ENCODE data around the gene ERCC5.

ERCC5 gene

GRCh38 chr13:102838982-102839381 lies 6.8 kb upstream of the ERCC5 start:
- in situ Hi-C loops (cut with HindIII; ENCODE audit: low sequenced_read_pairs): no loop called here

- in situ Hi-C loops (cut with HindIII; ENCODE audit: low sequenced_read_pairs): no loop called here
Measured at GRCh38 chr13:102839462-102839861, 6.4 kb upstream of the ERCC5 start.

DNA sequence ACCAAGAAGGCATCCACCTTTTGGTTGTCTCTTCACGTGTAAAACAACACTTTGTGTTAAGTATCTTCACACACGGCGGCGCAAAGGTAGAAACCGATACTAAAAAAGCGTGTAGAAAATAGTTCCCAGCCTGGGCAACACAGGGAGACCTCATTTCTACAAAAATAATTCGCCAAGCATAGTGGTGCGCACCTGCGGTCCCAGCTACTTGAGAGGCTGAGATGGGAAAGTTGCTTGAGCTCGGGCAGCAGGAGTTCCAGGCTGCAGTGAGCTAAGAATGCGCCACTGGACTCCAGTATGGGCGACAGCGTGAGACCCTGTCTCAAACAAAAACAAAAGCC lies 573 bp upstream of the ERCC5 start:
- in situ Hi-C loops (cut with HindIII; ENCODE audit: low sequenced_read_pairs): no loop called here

GRCh38 chr13:102846261-102847015 lies 606 bp downstream of the ERCC5 start:
- in situ Hi-C loops (cut with HindIII; ENCODE audit: low sequenced_read_pairs): no loop called here

GRCh38 chr13:102847272-102848234 lies 1.7 kb downstream of the ERCC5 start:
- in situ Hi-C loops (cut with HindIII; ENCODE audit: low sequenced_read_pairs): no loop called here

- in situ Hi-C loops (cut with HindIII; ENCODE audit: low sequenced_read_pairs): no loop called here
Measured at GRCh38 chr13:102848956-102849355, 3.1 kb downstream of the ERCC5 start.

DNA sequence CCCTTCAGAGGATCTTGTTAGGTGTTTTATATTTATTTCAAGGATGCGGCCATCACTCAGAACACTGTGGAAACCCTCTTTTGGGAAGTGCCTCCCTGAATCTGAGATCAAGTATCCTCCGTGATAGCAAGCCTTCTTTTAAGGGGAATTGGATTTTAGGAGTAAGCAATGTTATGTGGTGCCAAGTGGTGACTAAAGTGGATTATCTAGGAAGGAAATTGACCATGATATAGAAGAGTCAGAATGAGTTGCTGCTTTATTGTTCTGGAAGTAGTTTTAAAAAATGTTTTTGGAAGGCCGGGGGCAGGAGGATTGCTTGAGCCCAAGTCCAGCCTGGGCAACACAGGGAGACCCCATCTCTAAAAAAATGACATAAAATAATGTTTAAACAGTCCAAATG lies 6.7 kb downstream of the ERCC5 start:
- in situ Hi-C loops (cut with HindIII; ENCODE audit: low sequenced_read_pairs): no loop called here

- in situ Hi-C loops (cut with HindIII; ENCODE audit: low sequenced_read_pairs): no loop called here
Measured at GRCh38 chr13:102854675-102855074, 8.8 kb downstream of the ERCC5 start.

DNA sequence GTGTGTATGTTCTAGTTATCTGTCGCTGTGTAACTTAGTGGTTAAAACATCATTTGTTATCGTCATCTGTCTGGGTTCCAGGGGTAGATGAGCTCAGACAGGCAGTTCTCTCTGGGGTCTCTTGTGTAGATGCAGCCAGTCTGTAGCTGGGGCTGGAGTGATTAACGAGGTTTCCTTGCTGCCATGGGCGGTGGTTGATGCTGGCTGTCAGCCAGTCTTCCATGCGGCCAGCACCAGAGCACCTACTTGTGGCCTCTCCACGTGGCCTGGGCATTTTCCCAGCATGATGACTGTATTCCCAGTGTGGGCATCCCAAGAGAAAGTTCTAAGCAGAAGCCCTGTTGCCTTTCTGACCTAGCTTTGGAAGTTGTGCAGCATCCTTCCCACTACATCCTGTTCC lies 10.7 kb downstream of the ERCC5 start:
- in situ Hi-C loops (cut with HindIII; ENCODE audit: low sequenced_read_pairs): no loop called here

GRCh38 chr13:102862624-102863210 lies 16.9 kb downstream of the ERCC5 start:
- in situ Hi-C loops (cut with HindIII; ENCODE audit: low sequenced_read_pairs): no loop called here

GRCh38 chr13:102863590-102863989 lies 17.8 kb downstream of the ERCC5 start:
- in situ Hi-C loops (cut with HindIII; ENCODE audit: low sequenced_read_pairs): no loop called here

GRCh38 chr13:102868366-102868936 lies 22.6 kb downstream of the ERCC5 start:
- in situ Hi-C loops (cut with HindIII; ENCODE audit: low sequenced_read_pairs): no loop called here

GRCh38 chr13:102869948-102870676 lies 24.3 kb downstream of the ERCC5 start:
- in situ Hi-C loops (cut with HindIII; ENCODE audit: low sequenced_read_pairs): no loop called here

DNA sequence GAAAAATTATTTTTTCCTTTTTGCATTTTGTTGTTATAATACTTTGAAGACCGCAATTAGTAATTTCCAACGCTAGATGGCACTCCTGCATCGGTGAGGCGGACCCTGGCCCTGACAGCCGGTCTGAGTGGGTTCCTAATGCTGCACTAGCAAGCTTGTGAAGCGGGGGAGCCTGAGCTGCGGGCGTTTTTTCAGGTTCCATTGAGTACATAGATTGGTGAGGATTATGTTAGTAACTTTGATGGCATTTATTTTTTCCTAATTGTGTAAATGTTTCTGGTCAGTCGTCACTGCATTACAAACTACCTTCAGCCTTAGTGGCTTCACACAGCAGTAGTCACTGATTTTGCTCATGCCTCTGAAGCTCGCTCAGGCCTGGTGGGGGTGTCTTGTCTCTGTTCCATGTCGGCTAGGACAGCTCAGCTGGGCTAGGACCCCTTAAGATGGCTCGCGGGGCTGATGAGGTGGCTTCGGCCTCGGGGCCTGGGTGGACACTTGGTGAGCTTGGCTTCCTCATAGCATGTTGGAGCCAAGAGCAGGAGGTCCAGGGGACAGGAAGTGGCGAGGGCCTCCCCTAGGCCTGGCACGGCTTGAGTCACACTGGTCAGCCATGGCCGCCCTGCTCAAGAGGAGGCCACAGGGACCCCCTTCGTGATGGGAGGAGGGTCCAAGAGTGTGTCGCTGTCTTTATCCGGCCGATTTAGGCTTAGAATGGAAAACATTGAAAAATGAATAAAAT lies 25.0 kb downstream of the ERCC5 start:
- in situ Hi-C loops (cut with HindIII; ENCODE audit: low sequenced_read_pairs): no loop called here

DNA sequence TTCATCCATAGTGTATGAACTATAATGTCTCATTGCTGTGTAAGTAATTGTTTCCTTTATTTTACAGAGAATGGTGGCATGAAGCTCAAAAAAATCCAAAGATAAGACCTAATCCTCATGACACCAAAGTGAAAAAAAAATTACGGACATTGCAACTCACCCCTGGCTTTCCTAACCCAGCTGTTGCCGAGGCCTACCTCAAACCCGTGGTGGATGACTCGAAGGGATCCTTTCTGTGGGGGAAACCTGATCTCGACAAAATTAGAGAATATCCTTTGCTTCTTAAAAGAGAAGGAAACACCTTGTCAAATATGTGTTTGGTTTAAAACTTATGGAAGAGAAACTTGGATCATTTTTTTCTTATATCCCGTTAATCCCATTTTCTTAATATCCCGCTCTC lies 26.3 kb downstream of the ERCC5 start:
- in situ Hi-C loops (cut with HindIII; ENCODE audit: low sequenced_read_pairs): no loop called here

GRCh38 chr13:102872531-102872930 lies 26.7 kb downstream of the ERCC5 start:
- in situ Hi-C loops (cut with HindIII; ENCODE audit: low sequenced_read_pairs): no loop called here

- in situ Hi-C loops (cut with HindIII; ENCODE audit: low sequenced_read_pairs): no loop called here
Measured at GRCh38 chr13:102873653-102874052, 27.8 kb downstream of the ERCC5 start.

- in situ Hi-C loops (cut with HindIII; ENCODE audit: low sequenced_read_pairs): no loop called here
Measured at GRCh38 chr13:102875256-102875655, 29.4 kb downstream of the ERCC5 start.

- in situ Hi-C loops (cut with HindIII; ENCODE audit: low sequenced_read_pairs): no loop called here
Measured at GRCh38 chr13:102877303-102877702, 31.5 kb downstream of the ERCC5 start.

- in situ Hi-C loops (cut with HindIII; ENCODE audit: low sequenced_read_pairs): no loop called here
Measured at GRCh38 chr13:102878481-102878880, 32.6 kb downstream of the ERCC5 start.
